Measurements from ENCODE around the gene CH25H.
"Not testable (repeated sequence)": the region's sequence is repeated elsewhere in the genome, so short reads cannot be mapped to it uniquely, and the experiment has no call there.

The CH25H gene

GRCh38 chr10:89207181-89207800 lies at the start of gene CH25H:
Gene CH25H (minus strand): TSS chr10:89207317. CDS start chr10:89207292, 25 bp downstream.
- TF ChIP-seq ARNT (IDR thresholded peaks at IDR 0.05) (no peak), L3MBTL2 (conservative IDR thresholded peaks at IDR 0.05) (peak; percentile 55), ZNF384 (IDR thresholded peaks at IDR 0.05) (no peak), SP1 (IDR thresholded peaks at IDR 0.05) (no peak)
- DNase-seq (ENCODE audit: extremely low spot score), result peak; percentile 59
- CTCF ChIA-PET, result interaction anchor here (1.1 to 1.7 kb wide), 6 partner anchors 11 to 275 kb away, joined by 3 to 7 read pairs (median 4); no protein-coding TSS in a partner anchor
- POLR2A ChIA-PET, result interaction anchor here (0.7 kb wide), 1 partner anchor 217 kb away, joined by 3 read pairs; no protein-coding TSS in a partner anchor

GRCh38 chr10:89256340-89256739 lies 49.2 kb upstream of the CH25H start:
- TF ChIP-seq ARNT (IDR thresholded peaks at IDR 0.05) (no peak), ZNF384 (IDR thresholded peaks at IDR 0.05) (no peak), FOXM1 (IDR thresholded peaks at IDR 0.05; ENCODE audit: borderline replicate concordance) (no peak), FOXK2 (IDR thresholded peaks at IDR 0.05) (no peak), SP1 (IDR thresholded peaks at IDR 0.05) (no peak)
- ChIA-PET CTCF (no interaction called here), POLR2A (no interaction called here)
- DNase-seq (ENCODE audit: extremely low spot score), result no peak

GRCh38 chr10:89255793-89256192 lies 48.7 kb upstream of the CH25H start:
- ChIA-PET POLR2A (no interaction called here), CTCF (no interaction called here)
- TF ChIP-seq CTBP1 (IDR thresholded peaks at IDR 0.05; ENCODE audit: borderline replicate concordance), result no peak
- no peak for TF ChIP-seq NFRKB (IDR thresholded peaks at IDR 0.05)
- no peak for TF ChIP-seq ELF4 (IDR thresholded peaks at IDR 0.05)
- TF ChIP-seq L3MBTL2 (conservative IDR thresholded peaks at IDR 0.05), result no peak
- no peak for TF ChIP-seq HDGF (IDR thresholded peaks at IDR 0.05; ENCODE audit: borderline replicate concordance)
- no peak for TF ChIP-seq ARNT (IDR thresholded peaks at IDR 0.05)
- no peak for TF ChIP-seq ZNF384 (IDR thresholded peaks at IDR 0.05)
- no peak for TF ChIP-seq FOXM1 (IDR thresholded peaks at IDR 0.05; ENCODE audit: borderline replicate concordance)
- TF ChIP-seq FOXA1 (IDR thresholded peaks at IDR 0.05), result no peak
- no peak for DNase-seq (ENCODE audit: extremely low spot score)

- POLR2A ChIA-PET; DNase-seq (ENCODE audit: extremely low spot score); CTCF ChIA-PET: not testable (repeated sequence)
Measured at GRCh38 chr10:89255091-89255579, 48.0 kb upstream of the CH25H start.

GRCh38 chr10:89252225-89252585 lies 45.1 kb upstream of the CH25H start:
- CTCF ChIA-PET, result no interaction called here
- POLR2A ChIA-PET, result interaction anchor here (1.2 kb wide), 1 partner anchor 76 kb away, joined by 3 read pairs; the partner anchor contains the start of gene IFIT3
- TF ChIP-seq FOXM1 (IDR thresholded peaks at IDR 0.05; ENCODE audit: borderline replicate concordance) (no peak), CTBP1 (IDR thresholded peaks at IDR 0.05; ENCODE audit: borderline replicate concordance) (no peak), FOXA1 (IDR thresholded peaks at IDR 0.05) (no peak), HDGF (IDR thresholded peaks at IDR 0.05; ENCODE audit: borderline replicate concordance) (no peak), SUZ12 (IDR thresholded peaks at IDR 0.05) (no peak), BHLHE40 (IDR thresholded peaks at IDR 0.05; ENCODE audit: borderline replicate concordance) (no peak), PKNOX1 (IDR thresholded peaks at IDR 0.05) (no peak), ARNT (IDR thresholded peaks at IDR 0.05) (no peak), LEF1 (IDR thresholded peaks at IDR 0.05; ENCODE audit: borderline replicate concordance) (no peak), L3MBTL2 (conservative IDR thresholded peaks at IDR 0.05) (no peak), TARDBP (IDR thresholded peaks at IDR 0.05) (no peak), SP1 (IDR thresholded peaks at IDR 0.05) (no peak), ZNF384 (IDR thresholded peaks at IDR 0.05) (no peak)
- DNase-seq (ENCODE audit: extremely low spot score), result no peak

- CTCF ChIA-PET, result no interaction called here
- peak; percentile 95 for DNase-seq (ENCODE audit: extremely low spot score)
- POLR2A ChIA-PET, result interaction anchor here (0.8 to 1.7 kb wide), 3 partner anchors 76 to 164 kb away, joined by 3 to 7 read pairs (median 4); partner anchors contain the start of genes IFIT3 and IFIT5
- TF ChIP-seq L3MBTL2 (conservative IDR thresholded peaks at IDR 0.05), result peak; percentile 90
- peak; percentile 54 for TF ChIP-seq PKNOX1 (IDR thresholded peaks at IDR 0.05)
- no peak for TF ChIP-seq SP1 (IDR thresholded peaks at IDR 0.05)
Measured at GRCh38 chr10:89251409-89252224, 44.5 kb upstream of the CH25H start, which contains the start of gene LIPA. Gene LIPA (minus strand): TSS chr10:89251775. CDS start chr10:89247648, 4,127 bp downstream.

GRCh38 chr10:89250865-89251408 lies 43.8 kb upstream of the CH25H start:
- peak; percentile 24 for DNase-seq (ENCODE audit: extremely low spot score)
- peak; percentile 40; the same call in 1 of the 2 replicates for TF ChIP-seq L3MBTL2 (conservative IDR thresholded peaks at IDR 0.05)
- TF ChIP-seq SUZ12 (IDR thresholded peaks at IDR 0.05), result no peak
- ChIA-PET POLR2A (interaction anchor here (0.8 to 1.7 kb wide), 3 partner anchors 77 to 165 kb away, joined by 3 to 7 read pairs (median 4); partner anchors contain the start of genes IFIT3 and IFIT5), CTCF (no interaction called here)
